ENCODE measurements around the gene LRTM2. TPM values are rescaled to one million over a fixed set of nuclear protein-coding genes. Genes with fewer than 3 reads are reported as not detected.

Gene LRTM2
- total RNA-seq, 1 experiment from 2014 or later: not detected

DNA sequence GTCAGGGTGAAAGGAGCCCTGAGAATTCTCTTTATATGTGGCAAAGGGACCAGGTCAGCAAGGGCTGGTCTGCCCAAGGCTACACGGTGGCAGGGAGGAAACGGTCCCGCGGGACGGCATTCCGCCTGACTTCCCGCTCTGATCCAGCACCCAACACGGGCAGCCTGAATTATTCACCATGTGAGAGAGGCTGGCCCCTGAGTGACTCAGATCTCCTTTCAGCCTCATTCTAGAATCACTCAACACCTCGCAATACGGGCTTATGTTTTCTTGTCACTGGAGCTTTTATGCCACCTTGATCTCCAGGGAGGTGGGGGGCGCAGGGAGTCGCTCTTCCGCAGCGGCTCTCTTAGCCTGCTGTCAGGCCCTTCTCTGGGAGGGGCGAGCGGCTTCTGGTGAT is 8.5 kb downstream of the LRTM2 start:
- POLR2A ChIA-PET: no interaction called here
- Mint-ChIP-seq H3K9me3 (ENCODE audit: unreplicated experiment) (no peaks in the 10 kb centered on the region), H3K36me3 (ENCODE audit: insufficient read depth, unreplicated experiment) (peaks cover 8% of the 10 kb centered on the region), H3K4me3 (ENCODE audit: unreplicated experiment) (no peak overlapping the region), H3K4me1 (ENCODE audit: low read depth, unreplicated experiment) (peaks cover 8% of the 10 kb centered on the region), H3K27ac (ENCODE audit: unreplicated experiment) (no peak overlapping the region), H3K27me3 (ENCODE audit: insufficient read depth, unreplicated experiment) (peaks cover 21% of the 10 kb centered on the region)
- intact Hi-C loops (cut with micrococcal nuclease; ENCODE audit: unreplicated experiment): no loop called here
- Histone ChIP-seq H3K9me3 (no peaks in the 10 kb centered on the region), H3K27me3 (replicated peaks; ENCODE audit: control insufficient read depth, insufficient read depth, low read length) (no peaks in the 10 kb centered on the region; the same call in none of the 2 replicates), H3K36me3 (ENCODE audit: control insufficient read depth, insufficient read depth, low read length) (no peaks in the 10 kb centered on the region), H3K4me1 (peaks cover 6% of the 10 kb centered on the region), H3K4me3 (ENCODE audit: low read depth, low read length) (no peak overlapping the region)
- TF ChIP-seq, protein P1, sequence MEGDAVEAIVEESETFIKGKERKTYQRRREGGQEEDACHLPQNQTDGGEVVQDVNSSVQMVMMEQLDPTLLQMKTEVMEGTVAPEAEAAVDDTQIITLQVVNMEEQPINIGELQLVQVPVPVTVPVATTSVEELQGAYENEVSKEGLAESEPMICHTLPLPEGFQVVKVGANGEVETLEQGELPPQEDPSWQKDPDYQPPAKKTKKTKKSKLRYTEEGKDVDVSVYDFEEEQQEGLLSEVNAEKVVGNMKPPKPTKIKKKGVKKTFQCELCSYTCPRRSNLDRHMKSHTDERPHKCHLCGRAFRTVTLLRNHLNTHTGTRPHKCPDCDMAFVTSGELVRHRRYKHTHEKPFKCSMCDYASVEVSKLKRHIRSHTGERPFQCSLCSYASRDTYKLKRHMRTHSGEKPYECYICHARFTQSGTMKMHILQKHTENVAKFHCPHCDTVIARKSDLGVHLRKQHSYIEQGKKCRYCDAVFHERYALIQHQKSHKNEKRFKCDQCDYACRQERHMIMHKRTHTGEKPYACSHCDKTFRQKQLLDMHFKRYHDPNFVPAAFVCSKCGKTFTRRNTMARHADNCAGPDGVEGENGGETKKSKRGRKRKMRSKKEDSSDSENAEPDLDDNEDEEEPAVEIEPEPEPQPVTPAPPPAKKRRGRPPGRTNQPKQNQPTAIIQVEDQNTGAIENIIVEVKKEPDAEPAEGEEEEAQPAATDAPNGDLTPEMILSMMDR (IDR thresholded peaks at IDR 0.05; ENCODE audit: insufficient read depth in 1 of 2, low read depth in 1 of 2, low read length in 1 of 2, severe bottlenecking in 1 of 2, unreplicated experiment in 1 of 2): no peak
- no peak for DNase-seq
- CTCF ChIA-PET: interaction anchor here (0.6 to 1.0 kb wide), 2 partner anchors 111 to 903 kb away, joined by 3 to 4 read pairs; no protein-coding TSS in a partner anchor
- BruUV-seq (replicated peaks): no TSS peak

DNA sequence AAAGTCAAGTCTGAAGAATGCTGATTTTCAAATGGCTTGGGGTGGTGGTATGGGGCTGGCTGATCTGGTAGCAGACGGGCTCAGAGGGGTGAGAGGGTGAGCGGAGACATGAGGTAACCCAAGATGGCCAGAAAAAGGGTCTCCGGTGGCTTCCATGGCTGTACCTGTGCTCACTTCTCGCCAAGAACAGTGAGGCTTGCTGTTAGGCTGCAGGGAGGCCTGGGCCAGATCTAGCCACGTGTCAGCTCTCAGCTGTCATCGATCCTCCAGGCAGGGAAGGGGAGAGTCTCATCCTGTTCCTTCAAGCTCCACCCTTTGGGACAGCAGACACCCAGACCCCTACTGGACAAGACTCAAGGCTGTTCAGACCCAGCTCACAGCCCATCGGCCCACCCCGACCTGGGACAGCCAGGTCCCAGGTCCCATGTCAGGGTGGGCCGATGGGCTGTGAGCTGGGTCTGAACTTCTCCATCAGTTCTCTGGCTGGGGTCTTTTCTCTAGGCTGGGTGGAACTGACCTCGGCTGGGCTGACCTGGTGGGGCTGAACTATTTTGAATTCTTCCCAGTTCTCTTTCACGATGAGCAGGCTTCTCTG is 9.0 kb downstream of the LRTM2 start:
- H3K27ac Mint-ChIP-seq (ENCODE audit: unreplicated experiment): no peak overlapping the region
- intact Hi-C loops (cut with micrococcal nuclease; ENCODE audit: unreplicated experiment): no loop called here
- Histone ChIP-seq H3K4me1 (peaks cover 6% of the 10 kb centered on the region), H3K9me3 (no peaks in the 10 kb centered on the region), H3K27me3 (replicated peaks; ENCODE audit: control insufficient read depth, insufficient read depth, low read length) (no peaks in the 10 kb centered on the region; the same call in none of the 2 replicates), H3K4me3 (ENCODE audit: low read depth, low read length) (no peak overlapping the region), H3K36me3 (ENCODE audit: control insufficient read depth, insufficient read depth, low read length) (no peaks in the 10 kb centered on the region)
- DNase-seq: no peak
- peaks cover 8% of the 10 kb centered on the region for H3K4me1 Mint-ChIP-seq (ENCODE audit: low read depth, unreplicated experiment)
- no TSS peak for BruUV-seq (replicated peaks)
- ChIA-PET CTCF (interaction anchor here (0.6 kb wide), 1 partner anchor 904 kb away, joined by 3 read pairs; no protein-coding TSS in a partner anchor), POLR2A (interaction anchor here (0.5 kb wide), 1 partner anchor 1440 kb away, joined by 3 read pairs; the partner anchor contains the start of gene KDM5A)
- H3K4me3 Mint-ChIP-seq (ENCODE audit: unreplicated experiment): no peak overlapping the region
- H3K36me3 Mint-ChIP-seq (ENCODE audit: insufficient read depth, unreplicated experiment): peaks cover 8% of the 10 kb centered on the region
- no peaks in the 10 kb centered on the region for H3K9me3 Mint-ChIP-seq (ENCODE audit: unreplicated experiment)
- TF ChIP-seq, protein P1 (IDR thresholded peaks at IDR 0.05; ENCODE audit: insufficient read depth in 1 of 2, low read depth in 1 of 2, low read length in 1 of 2, severe bottlenecking in 1 of 2, unreplicated experiment in 1 of 2): no peak
- peaks cover 21% of the 10 kb centered on the region for H3K27me3 Mint-ChIP-seq (ENCODE audit: insufficient read depth, unreplicated experiment)

DNA sequence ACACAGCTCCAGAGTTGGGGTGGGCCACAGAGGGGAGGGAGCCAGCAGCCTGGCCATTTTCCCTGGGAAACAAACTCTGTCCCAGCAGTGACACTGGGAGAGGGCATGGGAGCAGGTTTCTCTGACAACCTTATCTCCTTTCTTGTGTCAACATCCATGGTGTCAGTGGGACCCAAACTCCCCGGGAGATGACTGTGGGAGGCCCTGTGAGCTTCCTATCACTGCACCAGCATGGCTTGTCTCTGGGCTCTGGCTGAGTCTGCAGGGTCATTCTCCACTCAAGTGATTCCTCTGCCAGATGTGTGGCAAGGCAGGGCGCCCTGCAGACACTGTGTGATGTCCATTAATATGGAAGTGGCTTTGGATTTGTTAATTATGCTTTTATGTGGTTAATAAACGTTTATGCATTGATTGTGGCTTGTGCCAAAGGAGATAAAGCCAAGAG is 10.1 kb downstream of the LRTM2 start:
- Mint-ChIP-seq H3K4me1 (ENCODE audit: low read depth, unreplicated experiment) (peaks cover 8% of the 10 kb centered on the region), H3K27me3 (ENCODE audit: insufficient read depth, unreplicated experiment) (peaks cover 29% of the 10 kb centered on the region), H3K9me3 (ENCODE audit: unreplicated experiment) (no peaks in the 10 kb centered on the region), H3K4me3 (ENCODE audit: unreplicated experiment) (no peak overlapping the region), H3K27ac (ENCODE audit: unreplicated experiment) (no peak overlapping the region), H3K36me3 (ENCODE audit: insufficient read depth, unreplicated experiment) (peaks cover 8% of the 10 kb centered on the region)
- TF ChIP-seq, protein P1 (IDR thresholded peaks at IDR 0.05; ENCODE audit: insufficient read depth in 1 of 2, low read depth in 1 of 2, low read length in 1 of 2, severe bottlenecking in 1 of 2, unreplicated experiment in 1 of 2): no peak
- H3K4me3 ChIP-seq (ENCODE audit: low read depth, low read length): no peak overlapping the region
- DNase-seq: no peak
- intact Hi-C loops (cut with micrococcal nuclease; ENCODE audit: unreplicated experiment): loop anchor here (2.0 kb wide), 1 partner anchor 18 kb away; no protein-coding TSS in a partner anchor
- H3K4me1 ChIP-seq: peaks cover 6% of the 10 kb centered on the region
- ChIA-PET POLR2A (no interaction called here), CTCF (interaction anchor here (2.3 kb wide), 1 partner anchor 109 kb away, joined by 13 read pairs; no protein-coding TSS in a partner anchor)
- no peaks in the 10 kb centered on the region for H3K36me3 ChIP-seq (ENCODE audit: control insufficient read depth, insufficient read depth, low read length)
- no TSS peak for BruUV-seq (replicated peaks)
- no peaks in the 10 kb centered on the region; the same call in none of the 2 replicates for H3K27me3 ChIP-seq (replicated peaks; ENCODE audit: control insufficient read depth, insufficient read depth, low read length)
- no peaks in the 10 kb centered on the region for H3K9me3 ChIP-seq
